WERI-Rb-1 (cell line): ENCODE data around the gene PRKAG2.

Experiments used
- DNase-seq: peaks from one replicate; pipeline ENCODE4 v3.0.0-alpha.2; 2020
- H3K27ac ChIP-seq: fragments of 250-450 bp; sonication (Bioruptor Pico); 2 replicates; pipeline ENCODE4 v1.5.1; 2020; ENCODE audit warnings: mild to moderate bottlenecking, moderate library complexity
- H3K27me3 ChIP-seq: fragments of 250-450 bp; sonication (Bioruptor Pico); 2 replicates; pipeline ENCODE4 v1.5.1; 2021; ENCODE audit warnings: mild to moderate bottlenecking, low read depth, moderate library complexity; ENCODE audit not compliant: insufficient read depth, severe bottlenecking
- H3K36me3 ChIP-seq: fragments of 250-450 bp; sonication (Bioruptor Pico); 2 replicates; pipeline ENCODE4 v1.5.1; 2020; ENCODE audit warnings: mild to moderate bottlenecking, moderate library complexity
- H3K4me3 ChIP-seq: 2 replicates; pipeline ENCODE4 v1.5.1; 2011; ENCODE audit warnings: low read depth, mild to moderate bottlenecking, control low read depth, low read length
- H3K9me3 ChIP-seq: fragments of 250-450 bp; sonication (Bioruptor Pico); 2 replicates; pipeline ENCODE4 v1.5.1; 2021; ENCODE audit warnings: mild to moderate bottlenecking, moderate library complexity; ENCODE audit not compliant: severe bottlenecking
- CTCF ChIP-seq: IDR thresholded peaks from 2 replicates; pipeline ENCODE4 v1.5.1; 2011; ENCODE audit warnings: low read depth, mild to moderate bottlenecking, control low read depth, inconsistent platforms, low read length

PRKAG2 gene

GRCh38 chr7:151664268-151664667 is 212.6 kb downstream of the PRKAG2 start:
- Histone ChIP-seq H3K27ac (no peak overlapping the region), H3K36me3 (no peaks in the 10 kb centered on the region), H3K9me3 (peaks cover 6% of the 10 kb centered on the region), H3K27me3 (no peaks in the 10 kb centered on the region), H3K4me3 (no peak overlapping the region)
- no peak for TF ChIP-seq CTCF
- no peak for DNase-seq

DNA sequence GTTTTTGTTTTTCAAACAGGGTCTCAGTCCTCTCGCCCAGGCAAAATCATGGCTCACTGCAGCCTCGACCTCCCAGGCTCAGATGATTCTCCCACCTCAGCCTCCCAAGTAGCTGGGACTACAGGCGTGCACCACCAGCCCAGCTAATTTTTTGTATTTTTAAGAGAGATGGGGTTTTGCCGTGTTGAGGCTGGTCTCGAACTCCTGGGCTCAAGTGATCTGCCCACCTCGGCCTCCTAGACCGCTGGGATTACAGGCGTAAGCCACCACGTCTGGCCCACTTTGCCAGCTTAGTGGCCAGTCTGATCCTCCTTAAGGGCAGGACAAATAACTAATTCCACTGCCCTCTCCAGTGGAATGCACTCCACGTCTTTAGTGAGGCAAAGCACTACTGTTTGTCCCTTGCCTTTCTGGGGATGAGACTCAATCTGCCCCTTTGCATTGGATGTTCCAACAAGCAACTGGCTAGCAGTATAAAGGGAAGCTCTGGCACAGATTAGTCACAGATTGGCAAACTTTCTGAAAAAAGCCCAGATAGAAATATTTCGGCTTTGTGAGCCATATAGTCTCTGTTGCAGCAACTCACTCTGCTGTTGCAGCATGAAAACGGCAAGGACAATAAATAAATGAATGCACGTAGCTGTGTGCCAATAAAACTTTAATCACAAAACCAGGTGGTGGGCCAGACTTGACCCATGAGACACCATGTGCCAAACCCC is 213.4 kb downstream of the PRKAG2 start:
- TF ChIP-seq CTCF = no peak
- peaks cover 6% of the 10 kb centered on the region for H3K9me3 ChIP-seq

GRCh38 chr7:151662251-151662826 is 214.6 kb downstream of the PRKAG2 start:
- DNase-seq = no peak
- no peak for TF ChIP-seq CTCF

More for the DNA sequence above, 213.4 kb downstream of the PRKAG2 start:
- Histone ChIP-seq H3K36me3 (no peaks in the 10 kb centered on the region), H3K27ac (no peak overlapping the region), H3K27me3 (no peaks in the 10 kb centered on the region), H3K4me3 (no peak overlapping the region)
- DNase-seq = no peak

DNA sequence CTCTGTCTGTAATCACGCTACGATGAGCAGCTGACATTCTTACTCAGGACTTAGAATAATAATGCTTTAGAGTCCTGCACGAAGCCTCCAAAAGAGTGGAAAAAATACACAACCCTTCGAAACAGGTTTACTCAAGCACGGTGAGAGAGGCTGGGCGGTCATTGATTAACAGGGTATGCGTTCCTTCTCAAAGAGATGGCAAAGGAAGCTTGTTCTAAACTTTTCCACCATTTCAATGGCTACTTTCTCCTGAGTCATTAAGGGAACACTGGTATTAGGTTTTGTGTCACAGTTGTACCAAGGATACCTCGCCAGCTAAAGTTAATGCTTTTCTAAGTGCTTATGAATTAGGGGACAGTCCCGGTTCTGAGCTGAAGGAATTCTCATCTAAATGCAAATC is 215.3 kb downstream of the PRKAG2 start:
- TF ChIP-seq CTCF = no peak
- Histone ChIP-seq H3K4me3 (no peak overlapping the region), H3K9me3 (peaks cover 6% of the 10 kb centered on the region), H3K27ac (no peak overlapping the region), H3K27me3 (no peaks in the 10 kb centered on the region), H3K36me3 (no peaks in the 10 kb centered on the region)
- no peak for DNase-seq

More at GRCh38 chr7:151662251-151662826, 214.6 kb downstream of the PRKAG2 start:
- Histone ChIP-seq H3K36me3 (no peaks in the 10 kb centered on the region), H3K27me3 (no peaks in the 10 kb centered on the region), H3K27ac (no peak overlapping the region), H3K9me3 (peaks cover 6% of the 10 kb centered on the region), H3K4me3 (no peak overlapping the region)

DNA sequence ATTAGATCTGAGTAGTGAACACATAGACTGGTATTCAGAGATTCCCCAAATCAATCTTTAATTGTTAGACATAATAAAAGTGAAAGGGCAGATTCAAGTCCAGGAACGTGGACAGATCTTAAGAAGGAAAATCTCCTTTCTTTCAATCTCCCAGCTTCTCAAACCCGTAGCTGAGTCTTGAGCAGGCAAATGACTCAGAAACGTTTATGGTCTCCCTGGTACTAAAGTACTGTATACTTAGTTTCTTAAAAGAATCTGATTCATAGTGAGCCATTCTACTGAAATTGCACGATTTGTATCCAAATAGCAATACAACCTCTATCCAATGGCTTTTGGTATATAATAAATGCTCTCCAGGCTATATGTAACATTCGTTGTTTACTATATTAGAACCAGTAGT is 216.8 kb downstream of the PRKAG2 start:
- no peak for TF ChIP-seq CTCF
- no peak overlapping the region for H3K27ac ChIP-seq
- DNase-seq = no peak
- no peak overlapping the region for H3K4me3 ChIP-seq
- no peaks in the 10 kb centered on the region for H3K36me3 ChIP-seq
- H3K27me3 ChIP-seq = no peaks in the 10 kb centered on the region
- H3K9me3 ChIP-seq = no peaks in the 10 kb centered on the region
